ENCODE data around the gene IL2RA. TPM values are rescaled to one million over a fixed set of nuclear protein-coding genes. Genes with fewer than 3 reads are reported as not detected.

The IL2RA gene
- total RNA-seq, 1 experiment from 2014 or later, result not detected

DNA sequence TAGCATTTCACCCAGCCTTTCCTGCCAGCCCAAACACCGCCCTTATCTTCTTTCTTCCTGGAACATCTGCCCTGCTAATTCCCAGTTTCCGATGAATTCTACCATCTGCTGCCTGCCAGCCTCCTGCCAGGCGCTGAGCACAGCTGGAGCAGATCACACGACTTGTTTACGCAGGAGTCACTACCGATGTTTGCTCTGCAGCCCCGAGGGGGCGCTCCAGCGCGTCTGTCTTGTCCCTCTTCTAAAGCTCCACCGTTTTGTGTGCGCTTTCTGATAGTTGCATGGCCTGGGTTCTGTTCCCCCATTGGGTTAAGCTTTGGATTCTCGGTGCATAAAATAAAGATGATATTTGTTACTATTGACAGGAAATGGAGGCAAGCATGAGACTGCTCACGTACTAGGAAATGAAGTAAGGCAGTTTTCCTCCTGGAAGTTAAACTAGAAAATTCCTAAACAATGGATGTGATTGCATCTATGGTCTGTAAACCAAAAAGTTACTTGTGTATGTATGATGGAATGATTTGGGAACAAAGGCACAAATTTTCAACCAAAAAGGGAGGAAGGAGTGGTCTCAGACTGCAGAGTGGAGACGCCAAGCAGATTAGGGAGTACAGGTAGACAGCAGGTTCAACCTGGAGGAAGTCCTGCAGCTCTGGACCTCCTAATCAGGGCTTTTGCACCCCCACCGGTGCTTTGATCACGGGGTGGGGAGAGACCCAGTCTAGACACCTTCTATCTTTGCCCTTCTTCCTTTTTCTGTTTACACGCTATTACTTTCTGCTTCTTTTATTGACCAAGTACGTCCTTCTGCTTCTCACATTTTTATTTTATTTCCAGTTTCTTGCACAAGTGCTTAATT lies 24.4 kb upstream of the IL2RA start:
- H3K23ac ChIP-seq (ENCODE audit: insufficient read length, low read depth, low read length), result no peak overlapping the region
- H2AK5ac ChIP-seq (ENCODE audit: insufficient read length, low read length), result no peak overlapping the region
- H4K5ac ChIP-seq (ENCODE audit: insufficient read length, low read depth, low read length), result no peak overlapping the region
- H2BK15ac ChIP-seq (ENCODE audit: low read depth, low read length), result no peak overlapping the region
- no peak overlapping the region for H2BK5ac ChIP-seq (ENCODE audit: insufficient read length, low read length)
- no peaks in the 10 kb centered on the region for H3K27me3 ChIP-seq (ENCODE audit: insufficient read depth, low read length)
- H4K91ac ChIP-seq (ENCODE audit: insufficient read length, low read depth, low read length), result no peak overlapping the region
- TF ChIP-seq, protein P1, sequence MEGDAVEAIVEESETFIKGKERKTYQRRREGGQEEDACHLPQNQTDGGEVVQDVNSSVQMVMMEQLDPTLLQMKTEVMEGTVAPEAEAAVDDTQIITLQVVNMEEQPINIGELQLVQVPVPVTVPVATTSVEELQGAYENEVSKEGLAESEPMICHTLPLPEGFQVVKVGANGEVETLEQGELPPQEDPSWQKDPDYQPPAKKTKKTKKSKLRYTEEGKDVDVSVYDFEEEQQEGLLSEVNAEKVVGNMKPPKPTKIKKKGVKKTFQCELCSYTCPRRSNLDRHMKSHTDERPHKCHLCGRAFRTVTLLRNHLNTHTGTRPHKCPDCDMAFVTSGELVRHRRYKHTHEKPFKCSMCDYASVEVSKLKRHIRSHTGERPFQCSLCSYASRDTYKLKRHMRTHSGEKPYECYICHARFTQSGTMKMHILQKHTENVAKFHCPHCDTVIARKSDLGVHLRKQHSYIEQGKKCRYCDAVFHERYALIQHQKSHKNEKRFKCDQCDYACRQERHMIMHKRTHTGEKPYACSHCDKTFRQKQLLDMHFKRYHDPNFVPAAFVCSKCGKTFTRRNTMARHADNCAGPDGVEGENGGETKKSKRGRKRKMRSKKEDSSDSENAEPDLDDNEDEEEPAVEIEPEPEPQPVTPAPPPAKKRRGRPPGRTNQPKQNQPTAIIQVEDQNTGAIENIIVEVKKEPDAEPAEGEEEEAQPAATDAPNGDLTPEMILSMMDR (conservative IDR thresholded peaks at IDR 0.05), result peak; percentile 89
- H2BK120ac ChIP-seq (ENCODE audit: low read depth, low read length, poor library complexity, severe bottlenecking), result no peak overlapping the region
- H3T11ph ChIP-seq (ENCODE audit: low read length), result no peak overlapping the region
- H3K4me1 ChIP-seq (ENCODE audit: insufficient read depth, low read length), result peaks cover 10% of the 10 kb centered on the region; the same call in 1 of the 2 replicates
- H3K14ac ChIP-seq (ENCODE audit: insufficient read depth, low read length), result no peak overlapping the region
- peak; percentile 95 for DNase-seq
- H2BK20ac ChIP-seq (ENCODE audit: low read depth, low read length, poor library complexity, severe bottlenecking), result no peak overlapping the region
- peaks cover 18% of the 10 kb centered on the region; the same call in 1 of the 2 replicates for H3K79me2 ChIP-seq (ENCODE audit: insufficient read depth, low read length)
- no peak overlapping the region for H3K27ac ChIP-seq (ENCODE audit: insufficient read length, low read depth, low read length)
- peaks cover 3% of the 10 kb centered on the region for H4K20me1 ChIP-seq (ENCODE audit: control insufficient read depth, insufficient read depth, insufficient read length)
- H3K4me2 ChIP-seq (ENCODE audit: insufficient read depth, insufficient read length, low read length), result no peak overlapping the region
- no peak overlapping the region for H3K18ac ChIP-seq (ENCODE audit: insufficient read length, low read depth, low read length)
- no peak overlapping the region for H4K8ac ChIP-seq (replicated peaks; ENCODE audit: insufficient read length, low read depth, low read length)
- no peak overlapping the region for H3K4ac ChIP-seq (ENCODE audit: low read depth, low read length)
- WGBS (ENCODE audit: extremely low coverage, insufficient read length, low lambda C conversion rate), result no CpG with 5 or more reads among the region's 19 CpGs
- no peaks in the 10 kb centered on the region for H3K9me3 ChIP-seq (ENCODE audit: control insufficient read depth, low read depth, low read length)
- H3K4me1 Mint-ChIP-seq, result peaks cover 38 to 41% of the 10 kb centered on the region in 2 experiments
- H3K23me2 ChIP-seq (ENCODE audit: insufficient read length, low read depth, low read length, poor library complexity, severe bottlenecking), result peaks cover 7% of the 10 kb centered on the region
- H3K36me3 Mint-ChIP-seq (ENCODE audit: insufficient read depth in 1 of 3, low read depth in 3 of 3), result no peaks in the 10 kb centered on the region; a peak in 2 of 7 replicates
- no peak overlapping the region for H2BK12ac ChIP-seq (ENCODE audit: insufficient read length, low read depth, low read length)
- peaks cover 14% of the 10 kb centered on the region for H3K27me3 Mint-ChIP-seq (ENCODE audit: low read depth)
- no peak overlapping the region for H2AFZ ChIP-seq (ENCODE audit: low read length)
- no peak overlapping the region for H3K56ac ChIP-seq (ENCODE audit: insufficient read length, low read depth, low read length)
- peak overlapping the region; percentile 15 to 97 (median 52); a peak in 5 of 7 replicates for H3K27ac Mint-ChIP-seq
- H3K79me1 ChIP-seq (ENCODE audit: insufficient read depth, low read depth, low read length, poor library complexity, severe bottlenecking), result no peaks in the 10 kb centered on the region
- no peak overlapping the region for H3K9ac ChIP-seq (ENCODE audit: extremely low read depth, insufficient read length, low read length)
- H3K9me3 Mint-ChIP-seq, result peaks cover 2 to 4% of the 10 kb centered on the region in 2 experiments; a peak in 4 of 5 replicates
- H3K4me3 Mint-ChIP-seq, result peak overlapping the region in 1 of 2 experiments; percentile 65; a peak in 3 of 5 replicates

Measured in H9 (cell line).